ENCODE results near the gene CKB. TPM values are rescaled to one million over a fixed set of nuclear protein-coding genes. Genes with fewer than 3 reads are reported as not detected.

The CKB gene
- total RNA-seq, 2 donors from 2014 or later = 546 to 707 TPM

DNA sequence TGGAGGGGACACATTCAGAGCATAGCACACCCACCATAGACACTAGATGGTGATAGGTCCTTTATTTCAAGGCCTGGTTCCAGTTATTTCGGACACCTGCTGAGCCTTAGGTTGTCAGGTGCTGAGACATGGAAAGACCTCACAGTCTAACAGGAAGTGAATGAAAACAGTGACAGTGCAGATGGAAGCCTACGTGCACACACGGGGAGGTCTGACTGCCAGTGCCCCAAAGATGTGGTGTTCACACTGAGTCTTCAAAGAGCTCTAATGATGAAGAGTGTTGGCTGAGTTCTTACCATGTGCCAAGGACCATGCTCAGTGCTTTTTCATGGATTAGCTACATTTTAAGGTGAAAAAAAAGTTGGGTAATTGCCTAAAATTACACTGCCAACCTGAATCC is 46.6 kb downstream of the CKB start:
- Histone ChIP-seq H3K4me1 (no peaks in the 10 kb centered on the region), H3K4me3 (no peak overlapping the region), H3K27me3 (no peaks in the 10 kb centered on the region), H3K9me3 (no peaks in the 10 kb centered on the region), H3K27ac (no peak overlapping the region), H3K36me3 (peaks cover 72% of the 10 kb centered on the region)
- TF ChIP-seq CTCF (IDR thresholded peaks at IDR 0.05) = no peak
- DNase-seq (ENCODE audit: low spot score) = no peak

GRCh38 chr14:103474893-103475292 is 47.7 kb downstream of the CKB start:
- DNase-seq (ENCODE audit: low spot score) = no peak
- H3K36me3 ChIP-seq = peaks cover 71% of the 10 kb centered on the region
- H3K27me3 ChIP-seq = no peaks in the 10 kb centered on the region
- no peak overlapping the region for H3K27ac ChIP-seq
- no peak for TF ChIP-seq CTCF (IDR thresholded peaks at IDR 0.05)
- no peaks in the 10 kb centered on the region for H3K9me3 ChIP-seq
- H3K4me1 ChIP-seq = no peaks in the 10 kb centered on the region
- H3K4me3 ChIP-seq = no peak overlapping the region

DNA sequence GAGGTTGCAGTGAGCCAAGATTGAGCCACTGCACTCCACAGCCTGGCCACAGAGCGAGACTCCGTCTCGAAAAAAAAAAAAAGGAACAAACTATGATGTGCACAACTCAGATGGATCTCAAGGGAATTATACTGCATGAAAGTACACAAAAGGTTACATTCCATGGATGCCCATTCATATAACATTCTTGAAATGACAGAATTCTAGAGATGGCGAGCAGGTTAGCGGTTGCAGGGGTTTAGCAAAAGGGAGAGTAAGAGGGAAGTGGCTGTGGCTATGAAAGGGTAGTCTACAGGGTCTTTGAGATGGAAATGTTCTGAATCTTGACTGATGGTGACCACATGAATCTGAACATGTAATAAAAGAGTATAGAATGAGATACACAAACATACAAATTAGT is 49.7 kb downstream of the CKB start:
- no peaks in the 10 kb centered on the region for H3K4me1 ChIP-seq
- no peak overlapping the region for H3K4me3 ChIP-seq
- no peaks in the 10 kb centered on the region for H3K9me3 ChIP-seq
- H3K27ac ChIP-seq = no peak overlapping the region
- H3K27me3 ChIP-seq = no peaks in the 10 kb centered on the region
- H3K36me3 ChIP-seq = peaks cover 79% of the 10 kb centered on the region
- TF ChIP-seq CTCF (IDR thresholded peaks at IDR 0.05) = no peak
- no peak for DNase-seq (ENCODE audit: low spot score)

Other genes with a start within 250 kb of the CKB start
- gene EIF5, start 188.6 kb downstream of the CKB start, total RNA-seq = 100 to 1,000 TPM; 175 to 205 TPM
- gene MARK3, start 137.4 kb downstream of the CKB start, total RNA-seq = 10 to 100 TPM; 71.7 to 74.2 TPM
- 1 to 10 TPM; 4.4 to 7.4 TPM for gene TRMT61A, start 6.4 kb upstream of the CKB start, total RNA-seq
- gene BAG5, start 39.8 kb upstream of the CKB start, total RNA-seq = 10 to 100 TPM; 16.1 to 17.7 TPM
- 10 to 100 TPM; 21.3 to 53.2 TPM for gene COA8, start 40.1 kb upstream of the CKB start, total RNA-seq
- 100 to 1,000 TPM; 185 to 201 TPM for gene KLC1, start 106.4 kb upstream of the CKB start, total RNA-seq
- 1 to 10 TPM; 2.1 to 3.6 TPM for gene XRCC3, start 192.6 kb upstream of the CKB start, total RNA-seq
- 10 to 100 TPM; 43.7 to 71.6 TPM for gene ZFYVE21, start 193.0 kb upstream of the CKB start, total RNA-seq

Data from right atrium auricular region (tissue), 2 donors.